GM23338 (cell line): ENCODE results near the gene UQCC5. TPM values are rescaled to one million over a fixed set of nuclear protein-coding genes. Genes with fewer than 3 reads are reported as not detected.

Experiments used
- ATAC-seq: fragments of 200-7000 bp; cut with Tn5 transposase; 3 replicates; pipeline ENCODE4 v1.9.1; 2020
- DNase-seq: peaks from one replicate; pipeline ENCODE4 v3.0.0-alpha.2; 2015; ENCODE audit warnings: low spot score
- H2AFZ ChIP-seq: fragments of 200-600 bp; sonication (generic); 2 replicates; pipeline ENCODE4 v1.8.0; 2016; ENCODE audit warnings: antibody characterized with exemption, mild to moderate bottlenecking, moderate library complexity
- H3F3A ChIP-seq: fragments of 200-600 bp; sonication (generic); replicated peaks from 2 replicates; pipeline ENCODE4 v1.8.0; 2017; ENCODE audit warnings: antibody characterized with exemption, mixed run types, low read depth
- H3K27ac ChIP-seq: fragments of 200-600 bp; sonication (generic); 2 replicates; pipeline ENCODE4 v1.6.1; 2016; ENCODE audit warnings: low read depth
- H3K27me3 ChIP-seq: fragments of 200-600 bp; sonication (generic); 2 replicates; pipeline ENCODE4 v1.8.0; 2016; ENCODE audit warnings: mild to moderate bottlenecking, mixed run types, moderate library complexity; ENCODE audit not compliant: insufficient read depth
- H3K36me3 ChIP-seq: fragments of 200-600 bp; sonication (generic); 2 replicates; pipeline ENCODE4 v1.8.0; 2016; ENCODE audit warnings: mild to moderate bottlenecking; ENCODE audit not compliant: insufficient read depth
- H3K4me1 ChIP-seq: fragments of 200-600 bp; sonication (generic); 2 replicates; pipeline ENCODE4 v1.8.0; 2016; ENCODE audit warnings: mild to moderate bottlenecking, moderate library complexity; ENCODE audit not compliant: insufficient read depth
- H3K4me2 ChIP-seq: fragments of 200-600 bp; sonication (generic); 2 replicates; pipeline ENCODE4 v1.7.1; 2017; ENCODE audit warnings: mixed run types
- H3K4me3 ChIP-seq: fragments of 200-600 bp; sonication (generic); 2 replicates; pipeline ENCODE4 v1.6.1; 2016; ENCODE audit warnings: mixed run types
- H3K79me2 ChIP-seq: fragments of 200-600 bp; sonication (generic); replicated peaks from 2 replicates; pipeline ENCODE4 v1.8.0; 2017; ENCODE audit warnings: mild to moderate bottlenecking; ENCODE audit not compliant: insufficient read depth
- H3K9me2 ChIP-seq: fragments of 200-600 bp; sonication (generic); 2 replicates; pipeline ENCODE4 v1.8.0; 2017; ENCODE audit not compliant: insufficient read depth
- H4K20me1 ChIP-seq: fragments of 200-600 bp; sonication (generic); replicated peaks from 2 replicates; pipeline ENCODE4 v1.8.0; 2017; ENCODE audit warnings: mild to moderate bottlenecking; ENCODE audit not compliant: insufficient read depth
- H3K27ac Mint-ChIP-seq: 2 replicates; pipeline ENCODE4 v1.8.0; 2020; ENCODE audit warnings: inconsistent platforms, mild to moderate bottlenecking, moderate library complexity, mixed read lengths
- H3K27me3 Mint-ChIP-seq: 3 replicates; pipeline ENCODE4 v1.8.0; 2022; ENCODE audit warnings: low read depth, mild to moderate bottlenecking, moderate library complexity, mixed read lengths, inconsistent platforms; ENCODE audit not compliant: insufficient read depth, poor library complexity
- H3K36me3 Mint-ChIP-seq: 3 replicates; pipeline ENCODE4 v1.8.0; 2021; ENCODE audit warnings: low read depth, mild to moderate bottlenecking, inconsistent platforms, moderate library complexity, mixed read lengths
- H3K4me1 Mint-ChIP-seq: 3 replicates; pipeline ENCODE4 v1.8.0; 2020; ENCODE audit warnings: mild to moderate bottlenecking, inconsistent platforms, mixed read lengths
- H3K4me3 Mint-ChIP-seq: 3 replicates; pipeline ENCODE4 v1.8.0; 2021; ENCODE audit warnings: moderate library complexity, mild to moderate bottlenecking, inconsistent platforms, mixed read lengths
- H3K9me3 Mint-ChIP-seq: 3 replicates; pipeline ENCODE4 v1.8.0; 2020; ENCODE audit warnings: moderate library complexity, mild to moderate bottlenecking, inconsistent platforms, mixed read lengths
- CREB1 ChIP-seq: fragments of 250-450 bp; sonication (Bioruptor Pico); IDR thresholded peaks from 2 replicates; pipeline ENCODE4 v1.5.0; 2020; ENCODE audit warnings: low read depth, mild to moderate bottlenecking, moderate library complexity
- CTCF ChIP-seq, 2 experiments: fragments of 200-600 bp in 1 of 2; sonication (generic) in 1 of 2; conservative IDR thresholded peaks; 2 replicates each; pipeline versions ENCODE4 v1.5.1 to v1.6.1; 2016 to 2017; ENCODE audit warnings: antibody characterized with exemption in 2 of 2, low read depth in 2 of 2, mild to moderate bottlenecking in 2 of 2, moderate library complexity in 1 of 2
- EZH2 ChIP-seq: fragments of 200-600 bp; sonication (generic); IDR thresholded peaks from one replicate; pipeline ENCODE4 v1.8.0; 2017; ENCODE audit warnings: antibody characterized with exemption, mild to moderate bottlenecking, low read depth; ENCODE audit not compliant: unreplicated experiment
- NANOG ChIP-seq: IDR thresholded peaks from 2 replicates; pipeline ENCODE4 v1.6.1; 2016; ENCODE audit warnings: antibody characterized with exemption, borderline replicate concordance
- POLR2AphosphoS5 ChIP-seq: IDR thresholded peaks from 2 replicates; pipeline ENCODE4 v1.6.1; 2016; ENCODE audit warnings: antibody characterized with exemption, low read depth
- REST ChIP-seq: IDR thresholded peaks from one replicate; pipeline ENCODE4 v1.6.1; 2018; ENCODE audit warnings: antibody characterized with exemption; ENCODE audit not compliant: unreplicated experiment
- ZNF114 ChIP-seq: fragments of 250-450 bp; sonication (Bioruptor Pico); IDR thresholded peaks from 2 replicates; pipeline ENCODE4 v1.5.0; 2020; ENCODE audit warnings: mild to moderate bottlenecking, moderate library complexity
- polyA plus RNA-seq: library from polyadenylated mRNA; unstranded; fragments of >200 nt; fragmentation: Nextera tagmentation; extraction: Ambion mirVana; gene quantifications from 2 replicates; pipeline ENCODE4 v1.2.1, GENCODE V29; 2016
- total RNA-seq: library from RNA; depleted of rRNA; stranded (reverse); fragments of >200 nt; shearing (Covaris generic); gene quantifications from 2 replicates; pipeline ENCODE4 v1.2.3, GENCODE V29; 2014

UQCC5 gene
- total and polyA plus RNA-seq, 2 experiments from 2014 or later = 2.6 to 156 TPM

- TF ChIP-seq ZNF114 (no peak), NANOG (no peak), CREB1 (no peak)
These were observed 1.5 kb downstream of the UQCC5 start (continued) for GRCh38 chr3:52537726-52538421.

GRCh38 chr3:52539010-52539653, 2.7 kb downstream of the UQCC5 start:
- H3K4me2 ChIP-seq = 0 out of 2 replicates have a peak overlapping the region, but pooled peaks have one; percentile 94
- no peak overlapping the region for H3K27ac Mint-ChIP-seq

More at GRCh38 chr3:52539010-52539653, 2.7 kb downstream of the UQCC5 start:
- H3F3A ChIP-seq = peaks cover 17% of the 10 kb centered on the region
- H3K9me2 ChIP-seq = no peaks in the 10 kb centered on the region
- peaks cover 38% of the 10 kb centered on the region for H3K79me2 ChIP-seq
- H3K27ac ChIP-seq = no peak overlapping the region
- Mint-ChIP-seq H3K4me1 (peaks cover 33% of the 10 kb centered on the region), H3K36me3 (peaks cover 28% of the 10 kb centered on the region), H3K27me3 (peaks cover 23% of the 10 kb centered on the region), H3K4me3 (peak overlapping the region; percentile 4; the same call in 1 of the 3 replicates), H3K9me3 (no peaks in the 10 kb centered on the region)
- TF ChIP-seq NANOG (no peak), POLR2AphosphoS5 (no peak), CTCF (conservative IDR thresholded peaks at IDR 0.05; ENCODE audit: low read depth in 2 of 2) (no peak), EZH2 (no peak), REST (no peak)
- H2AFZ ChIP-seq = no peak overlapping the region
- peak overlapping the region; percentile 97; the same call in 1 of the 2 replicates for H3K4me3 ChIP-seq
- DNase-seq (no peak), ATAC-seq (no peak)
- H3K4me1 ChIP-seq = peaks cover 30% of the 10 kb centered on the region
- no peaks in the 10 kb centered on the region for H3K27me3 ChIP-seq
- H4K20me1 ChIP-seq = peaks cover 47% of the 10 kb centered on the region
- H3K36me3 ChIP-seq = peaks cover 4% of the 10 kb centered on the region; the same call in 1 of the 2 replicates
